HEK293T (cell line): ENCODE data around the gene LRRC27.

ENCODE experiments used
- BHLHE40 ChIP-seq: fragments of 450-650 bp; IDR thresholded peaks from 2 replicates; pipeline ENCODE4 v1.6.1; 2016; ENCODE audit warnings: mild to moderate bottlenecking, moderate library complexity, borderline replicate concordance
- CTBP1 ChIP-seq: fragments of 450-650 bp; IDR thresholded peaks from 2 replicates; pipeline ENCODE4 v1.6.1; 2016; ENCODE audit warnings: borderline replicate concordance
- ELF4 ChIP-seq: fragments of 450-650 bp; IDR thresholded peaks from 2 replicates; pipeline ENCODE4 v1.6.1; 2017; ENCODE audit warnings: antibody characterized with exemption
- FOXA1 ChIP-seq: fragments of 450-650 bp; IDR thresholded peaks from 2 replicates; pipeline ENCODE4 v1.6.1; 2016; ENCODE audit warnings: mild to moderate bottlenecking
- FOXM1 ChIP-seq: fragments of 450-650 bp; IDR thresholded peaks from 2 replicates; pipeline ENCODE4 v1.6.1; 2017; ENCODE audit warnings: mild to moderate bottlenecking, borderline replicate concordance
- HDGF ChIP-seq: fragments of 450-650 bp; IDR thresholded peaks from 2 replicates; pipeline ENCODE4 v1.6.1; 2017; ENCODE audit warnings: antibody characterized with exemption, borderline replicate concordance
- L3MBTL2 ChIP-seq: fragments of 450-650 bp; conservative IDR thresholded peaks from 2 replicates; pipeline ENCODE4 v1.6.1; 2016; ENCODE audit warnings: mild to moderate bottlenecking
- SP1 ChIP-seq: fragments of 450-650 bp; IDR thresholded peaks from 2 replicates; pipeline ENCODE4 v1.6.1; 2017
- SUZ12 ChIP-seq: fragments of 450-650 bp; IDR thresholded peaks from 2 replicates; pipeline ENCODE4 v1.6.1; 2016; ENCODE audit warnings: mild to moderate bottlenecking

- no peak for TF ChIP-seq CTBP1
- no peak for TF ChIP-seq BHLHE40
- TF ChIP-seq L3MBTL2 = no peak
- no peak for TF ChIP-seq FOXM1
- no peak for TF ChIP-seq ELF4
- no peak for TF ChIP-seq FOXA1
- no peak for TF ChIP-seq SUZ12
- TF ChIP-seq HDGF = no peak
- TF ChIP-seq SP1 = no peak
Observed at GRCh38 chr10:132418527-132419416, 86.8 kb downstream of the LRRC27 start.
